Calu3 (cell line): ENCODE results near the gene MAN1B1. TPM values are rescaled to one million over a fixed set of nuclear protein-coding genes. Genes with fewer than 3 reads are reported as not detected.

Experiments used
- BruUV-seq: library from RNA; stranded (reverse); fragments of 400-500 nt; replicated peaks from 2 replicates; lab custom pipeline; 2021; lab: Mats Ljungman, UMichigan
- CTCF ChIA-PET: fragments of 300-600 bp; sonication (Branson Sonifier 250); formaldehyde crosslinking; loops from one replicate; lab custom pipeline; 2022; ENCODE audit warnings: antibody characterized with exemption; lab: Charles Lee
- DNase-seq: peaks from one replicate; pipeline ENCODE4 v3.0.0; 2022
- H3K27ac Mint-ChIP-seq: one replicate; pipeline ENCODE4 v1.8.0; 2022; ENCODE audit warnings: mixed read lengths; ENCODE audit not compliant: unreplicated experiment
- H3K27me3 Mint-ChIP-seq: one replicate; pipeline ENCODE4 v1.8.0; 2022; ENCODE audit warnings: mixed read lengths; ENCODE audit not compliant: unreplicated experiment
- H3K36me3 Mint-ChIP-seq: one replicate; pipeline ENCODE4 v1.8.0; 2022; ENCODE audit warnings: mild to moderate bottlenecking, moderate library complexity, mixed read lengths; ENCODE audit not compliant: insufficient read depth, unreplicated experiment
- H3K4me1 Mint-ChIP-seq: one replicate; pipeline ENCODE4 v1.8.0; 2022; ENCODE audit warnings: mild to moderate bottlenecking, low read depth, mixed read lengths; ENCODE audit not compliant: unreplicated experiment
- H3K4me3 Mint-ChIP-seq: one replicate; pipeline ENCODE4 v1.8.0; 2022; ENCODE audit warnings: mild to moderate bottlenecking, low read depth, moderate library complexity, mixed read lengths; ENCODE audit not compliant: unreplicated experiment
- H3K9me3 Mint-ChIP-seq: one replicate; pipeline ENCODE4 v1.8.0; 2022; ENCODE audit warnings: low read depth, mixed read lengths; ENCODE audit not compliant: unreplicated experiment
- intact Hi-C: fragments of 100-400 bp; cut with micrococcal nuclease; formaldehyde crosslinking; loops from one replicate; pipeline ENCODE4 v1.10.0; 2022; ENCODE audit not compliant: unreplicated experiment
- total RNA-seq: library from RNA; stranded (reverse); gene quantifications from 2 replicates; pipeline ENCODE4 v1.2.3, GENCODE V29; 2022
- TF ChIP-seq, protein P1 (sequence below): fragments of 200-600 bp; IDR thresholded peaks from one replicate; pipeline ENCODE4 v1.8.0; 2022; ENCODE audit warnings: antibody characterized with exemption; ENCODE audit not compliant: unreplicated experiment

The MAN1B1 gene
- total RNA-seq, 1 experiment from 2014 or later, result 61.4 TPM

GRCh38 chr9:137077010-137077747, 9.6 kb upstream of the MAN1B1 start, which contains the start of gene UAP1L1:
Gene UAP1L1, plus strand, starts transcription at chr9:137077517. Its CDS starts 16 bp downstream, at chr9:137077533.
- BruUV-seq, result no TSS peak
- TF ChIP-seq, protein P1, sequence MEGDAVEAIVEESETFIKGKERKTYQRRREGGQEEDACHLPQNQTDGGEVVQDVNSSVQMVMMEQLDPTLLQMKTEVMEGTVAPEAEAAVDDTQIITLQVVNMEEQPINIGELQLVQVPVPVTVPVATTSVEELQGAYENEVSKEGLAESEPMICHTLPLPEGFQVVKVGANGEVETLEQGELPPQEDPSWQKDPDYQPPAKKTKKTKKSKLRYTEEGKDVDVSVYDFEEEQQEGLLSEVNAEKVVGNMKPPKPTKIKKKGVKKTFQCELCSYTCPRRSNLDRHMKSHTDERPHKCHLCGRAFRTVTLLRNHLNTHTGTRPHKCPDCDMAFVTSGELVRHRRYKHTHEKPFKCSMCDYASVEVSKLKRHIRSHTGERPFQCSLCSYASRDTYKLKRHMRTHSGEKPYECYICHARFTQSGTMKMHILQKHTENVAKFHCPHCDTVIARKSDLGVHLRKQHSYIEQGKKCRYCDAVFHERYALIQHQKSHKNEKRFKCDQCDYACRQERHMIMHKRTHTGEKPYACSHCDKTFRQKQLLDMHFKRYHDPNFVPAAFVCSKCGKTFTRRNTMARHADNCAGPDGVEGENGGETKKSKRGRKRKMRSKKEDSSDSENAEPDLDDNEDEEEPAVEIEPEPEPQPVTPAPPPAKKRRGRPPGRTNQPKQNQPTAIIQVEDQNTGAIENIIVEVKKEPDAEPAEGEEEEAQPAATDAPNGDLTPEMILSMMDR, result no peak
- no peaks in the 10 kb centered on the region for H3K4me1 Mint-ChIP-seq
- H3K4me3 Mint-ChIP-seq, result peak within 1 kb of the TSS; percentile 52
- H3K27me3 Mint-ChIP-seq, result no peaks in the 10 kb centered on the region
- no peak within 1 kb of the TSS for H3K27ac Mint-ChIP-seq
- H3K9me3 Mint-ChIP-seq, result no peaks in the 10 kb centered on the region
- intact Hi-C loops, result no loop called here
- peak; percentile 45 for DNase-seq
- CTCF ChIA-PET, result no interaction called here
- no peaks in the 10 kb centered on the region for H3K36me3 Mint-ChIP-seq

- no peak for DNase-seq
- H3K27me3 Mint-ChIP-seq, result no peaks in the 10 kb centered on the region
- intact Hi-C loops, result no loop called here
- H3K9me3 Mint-ChIP-seq, result no peaks in the 10 kb centered on the region
- no peaks in the 10 kb centered on the region for H3K4me1 Mint-ChIP-seq
- CTCF ChIA-PET, result no interaction called here
- peak overlapping the region; percentile 52 for H3K4me3 Mint-ChIP-seq
- TF ChIP-seq, protein P1, result no peak
- no peak overlapping the region for H3K27ac Mint-ChIP-seq
- no TSS peak for BruUV-seq
- H3K36me3 Mint-ChIP-seq, result peaks cover under 1% of the 10 kb centered on the region
Measured at GRCh38 chr9:137077758-137078693, 8.8 kb upstream of the MAN1B1 start.

DNA sequence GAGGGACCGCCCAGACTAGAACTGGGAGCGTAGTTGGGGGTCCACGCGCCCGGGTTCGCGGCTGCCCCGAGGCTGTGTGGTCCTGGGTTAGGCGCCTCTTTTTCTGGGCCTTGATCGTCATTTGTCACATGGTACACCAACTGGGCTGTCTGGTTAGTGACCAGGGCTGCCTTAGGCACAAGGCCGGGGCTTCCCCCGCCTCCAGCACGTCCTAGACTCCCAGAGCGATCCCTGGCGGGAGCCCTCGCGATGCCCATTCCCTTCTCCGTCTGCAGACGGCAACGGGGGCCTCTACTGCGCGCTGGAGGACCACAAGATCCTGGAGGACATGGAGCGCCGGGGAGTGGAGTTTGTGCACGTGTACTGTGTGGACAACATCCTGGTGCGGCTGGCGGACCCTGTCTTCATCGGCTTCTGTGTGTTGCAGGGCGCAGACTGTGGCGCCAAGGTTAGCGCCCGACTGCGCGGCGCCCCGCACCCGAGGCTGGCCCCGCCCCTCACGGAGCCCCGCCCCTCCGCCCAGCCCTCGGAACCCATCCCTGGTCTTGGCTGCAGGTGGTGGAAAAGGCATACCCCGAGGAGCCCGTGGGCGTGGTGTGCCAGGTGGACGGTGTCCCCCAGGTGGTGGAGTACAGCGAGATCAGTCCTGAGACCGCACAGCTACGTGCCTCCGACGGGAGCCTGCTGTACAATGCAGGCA, 7.9 kb upstream of the MAN1B1 start:
- Mint-ChIP-seq H3K9me3 (no peaks in the 10 kb centered on the region), H3K4me3 (peak overlapping the region; percentile 52), H3K36me3 (peaks cover 6% of the 10 kb centered on the region), H3K27ac (no peak overlapping the region), H3K27me3 (no peaks in the 10 kb centered on the region), H3K4me1 (no peaks in the 10 kb centered on the region)
- CTCF ChIA-PET, result no interaction called here
- TF ChIP-seq, protein P1, result no peak
- intact Hi-C loops, result no loop called here
- DNase-seq, result no peak
- BruUV-seq, result no TSS peak

- DNase-seq, result no peak
- Mint-ChIP-seq H3K27me3 (no peaks in the 10 kb centered on the region), H3K4me1 (no peaks in the 10 kb centered on the region), H3K9me3 (no peaks in the 10 kb centered on the region), H3K4me3 (no peak overlapping the region), H3K27ac (no peak overlapping the region), H3K36me3 (peaks cover 8% of the 10 kb centered on the region)
- CTCF ChIA-PET, result no interaction called here
- BruUV-seq, result no TSS peak
- TF ChIP-seq, protein P1, result no peak
- intact Hi-C loops, result no loop called here
Measured at GRCh38 chr9:137079401-137079787, 7.4 kb upstream of the MAN1B1 start.
